Tibial artery (tissue), 4 donors: ENCODE data around the gene TMX1.

ENCODE experiments used
- DNase-seq, 2 donors: peaks; one replicate each; pipeline ENCODE4 v3.0.0-alpha.2; 2019
- H3K27ac ChIP-seq, 2 donors: fragments of 200-600 bp; sonication (generic) in 1 of 2; 1 replicate in 1 of 2; 2 replicates in 1 of 2; pipeline ENCODE4 v1.5.1; 2018 to 2019; ENCODE audit warnings: mild to moderate bottlenecking in 1 of 2
- H3K27me3 ChIP-seq, 2 donors: fragments of 200-600 bp; sonication (generic) in 1 of 2; one replicate each; pipeline versions ENCODE4 v1.5.1 to v1.6.0; 2016 to 2019
- H3K36me3 ChIP-seq, 3 donors: fragments of 200-600 bp; sonication (generic) in 2 of 3; one replicate each; pipeline ENCODE4 v1.5.1; 2016 to 2019; ENCODE audit warnings: mild to moderate bottlenecking in 2 of 3
- H3K4me1 ChIP-seq, 4 donors: fragments of 200-600 bp; sonication (generic) in 2 of 4; 1 replicate in 3 of 4; 2 replicates in 1 of 4; pipeline ENCODE4 v1.5.1; 2016 to 2019
- H3K4me3 ChIP-seq, 2 donors: fragments of 200-600 bp; sonication (generic) in 1 of 2; 1 replicate in 1 of 2; 2 replicates in 1 of 2; pipeline ENCODE4 v1.5.1; 2018 to 2019; ENCODE audit warnings: mild to moderate bottlenecking in 2 of 2
- H3K9me3 ChIP-seq, 3 donors: fragments of 200-600 bp; sonication (generic) in 1 of 3; one replicate each; pipeline ENCODE4 v1.5.1; 2016 to 2019
- CTCF ChIP-seq, 2 experiments: fragments of 200-600 bp in 1 of 2; fragments of 450-650 bp in 1 of 2; IDR thresholded peaks; one replicate each; pipeline ENCODE4 v1.5.1; 2017 to 2019; ENCODE audit warnings: antibody characterized with exemption in 2 of 2, mild to moderate bottlenecking in 1 of 2, moderate library complexity in 1 of 2
- intact Hi-C: fragments of 100-400 bp; cut with DNase I; formaldehyde crosslinking; loops from one replicate; pipeline ENCODE4 v1.15.0; 2023; ENCODE audit warnings: low total_unique reads

TMX1 gene, protein sequence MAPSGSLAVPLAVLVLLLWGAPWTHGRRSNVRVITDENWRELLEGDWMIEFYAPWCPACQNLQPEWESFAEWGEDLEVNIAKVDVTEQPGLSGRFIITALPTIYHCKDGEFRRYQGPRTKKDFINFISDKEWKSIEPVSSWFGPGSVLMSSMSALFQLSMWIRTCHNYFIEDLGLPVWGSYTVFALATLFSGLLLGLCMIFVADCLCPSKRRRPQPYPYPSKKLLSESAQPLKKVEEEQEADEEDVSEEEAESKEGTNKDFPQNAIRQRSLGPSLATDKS

GRCh38 chr14:51239813-51240803 lies at the start of gene TMX1:
Gene TMX1, plus strand, starts transcription at chr14:51240247. Its CDS starts 46 bp downstream, at chr14:51240293.
- no peaks in the 10 kb centered on the region for H3K36me3 ChIP-seq
- H3K27ac ChIP-seq: peak within 1 kb of the TSS; percentile 83 to 89
- intact Hi-C loops: no loop called here
- H3K9me3 ChIP-seq: no peaks in the 10 kb centered on the region
- H3K27me3 ChIP-seq: no peaks in the 10 kb centered on the region
- peaks cover 0 to 26% (median 14%) of the 10 kb centered on the region in 4 donors for H3K4me1 ChIP-seq
- TF ChIP-seq CTCF (IDR thresholded peaks at IDR 0.05): no peak
- peak; percentile 96 to 98 for DNase-seq
- H3K4me3 ChIP-seq: peak within 1 kb of the TSS; percentile 93 to 96

GRCh38 chr14:51201890-51202289 lies 38.2 kb upstream of the TMX1 start:
- no peak overlapping the region for H3K4me3 ChIP-seq
- TF ChIP-seq CTCF (IDR thresholded peaks at IDR 0.05): no peak
- no peaks in the 10 kb centered on the region for H3K9me3 ChIP-seq
- no peaks in the 10 kb centered on the region for H3K36me3 ChIP-seq
- H3K27me3 ChIP-seq: peaks cover 0 to 8% of the 10 kb centered on the region in 2 donors
- intact Hi-C loops: no loop called here
- no peaks in the 10 kb centered on the region for H3K4me1 ChIP-seq
- DNase-seq: no peak
- H3K27ac ChIP-seq: no peak overlapping the region

DNA sequence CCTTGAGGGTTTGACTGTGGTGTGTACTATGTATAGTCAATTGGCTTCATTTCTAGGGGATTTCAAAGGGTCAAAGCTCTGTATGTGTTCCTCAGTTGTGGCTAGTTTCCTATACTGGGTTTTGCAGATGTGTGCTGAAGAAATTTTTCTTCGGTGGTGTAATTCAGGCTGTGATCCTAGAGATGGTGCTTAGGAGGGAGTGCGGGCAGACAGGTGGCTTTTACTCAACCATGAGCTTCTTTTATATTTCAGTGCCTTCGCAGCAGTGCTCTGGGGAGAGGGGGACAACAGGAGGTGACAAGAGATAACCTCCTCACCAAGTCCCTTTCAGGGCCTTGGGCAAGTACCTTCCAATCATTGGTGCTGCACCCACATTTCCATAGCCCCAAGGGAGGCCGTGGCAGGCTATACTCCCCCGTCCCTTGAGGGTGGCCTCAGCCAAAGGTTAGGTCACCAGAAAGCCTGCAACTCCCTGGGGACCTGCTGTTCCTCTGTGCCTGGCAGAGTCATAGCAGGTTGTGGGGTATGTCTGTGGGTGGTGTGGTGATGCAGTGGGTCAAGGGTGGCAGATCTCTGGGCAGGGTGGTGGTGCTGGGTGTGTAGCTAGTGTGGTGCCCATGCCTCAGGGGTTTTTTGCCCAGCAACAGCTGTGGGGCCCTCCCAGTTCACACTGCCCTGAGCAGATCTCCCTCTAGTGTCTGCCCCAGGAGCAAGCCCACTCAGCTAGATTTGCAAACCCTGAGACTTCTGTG lies 37.0 kb upstream of the TMX1 start:
- DNase-seq: no peak
- intact Hi-C loops: no loop called here
- H3K9me3 ChIP-seq: no peaks in the 10 kb centered on the region
- no peak for TF ChIP-seq CTCF (IDR thresholded peaks at IDR 0.05)
- H3K27ac ChIP-seq: no peak overlapping the region
- no peaks in the 10 kb centered on the region for H3K36me3 ChIP-seq
- H3K27me3 ChIP-seq: peaks cover 0 to 15% of the 10 kb centered on the region in 2 donors
- H3K4me1 ChIP-seq: no peaks in the 10 kb centered on the region
- H3K4me3 ChIP-seq: no peak overlapping the region

DNA sequence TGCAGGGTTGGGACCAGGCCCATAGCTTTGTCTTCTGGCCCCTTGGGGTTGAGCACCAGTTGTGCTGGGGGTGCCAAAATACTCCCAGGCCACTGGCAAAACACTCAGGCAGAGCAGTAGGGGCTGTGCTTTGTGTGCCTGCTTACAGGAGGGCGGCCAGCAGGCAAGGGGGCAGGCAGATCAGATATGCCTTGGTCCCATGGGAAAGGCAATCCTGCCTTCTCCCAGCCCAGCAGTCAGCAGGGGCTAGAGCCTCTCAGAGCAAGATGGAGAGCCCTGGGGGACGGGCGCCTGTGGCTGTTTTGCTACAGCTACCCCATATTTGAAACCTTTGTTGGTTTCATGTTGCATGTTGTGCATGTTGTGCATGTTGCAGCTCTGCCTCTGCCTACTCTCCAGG lies 36.2 kb upstream of the TMX1 start:
- TF ChIP-seq CTCF (IDR thresholded peaks at IDR 0.05): no peak
- Histone ChIP-seq H3K9me3 (no peaks in the 10 kb centered on the region), H3K4me1 (no peaks in the 10 kb centered on the region), H3K27me3 (peaks cover 0 to 15% of the 10 kb centered on the region in 2 donors), H3K27ac (no peak overlapping the region), H3K36me3 (no peaks in the 10 kb centered on the region), H3K4me3 (no peak overlapping the region)
- no peak for DNase-seq
- intact Hi-C loops: no loop called here

DNA sequence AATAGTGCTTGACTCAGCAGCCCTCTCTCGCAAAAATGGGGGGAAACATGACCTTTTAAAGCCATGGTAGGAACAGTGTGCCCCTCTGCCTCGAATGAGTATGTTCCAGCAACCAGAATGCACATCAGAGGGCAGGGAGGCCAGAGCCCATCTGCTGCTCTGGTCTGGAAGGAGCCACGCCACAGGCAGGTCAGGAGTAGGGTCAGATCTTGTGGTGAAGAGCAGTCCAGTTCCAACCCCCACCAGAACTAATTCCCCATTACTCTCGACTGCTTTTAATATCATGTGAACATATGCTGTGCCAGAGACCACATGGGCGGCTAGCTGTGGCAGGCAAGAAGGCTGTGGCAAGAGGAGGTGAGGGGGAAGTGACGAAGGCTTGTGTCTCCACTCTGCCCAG lies 34.6 kb upstream of the TMX1 start:
- Histone ChIP-seq H3K36me3 (no peaks in the 10 kb centered on the region), H3K4me1 (no peaks in the 10 kb centered on the region), H3K27me3 (peaks cover 0 to 15% of the 10 kb centered on the region in 2 donors), H3K4me3 (no peak overlapping the region), H3K9me3 (no peaks in the 10 kb centered on the region), H3K27ac (no peak overlapping the region)
- no peak for DNase-seq
- no peak for TF ChIP-seq CTCF (IDR thresholded peaks at IDR 0.05)
- intact Hi-C loops: no loop called here
